Spleen (tissue), 11 donors: ENCODE measurements around the gene TNRC18. TPM values are rescaled to one million over a fixed set of nuclear protein-coding genes. Genes with fewer than 3 reads are reported as not detected.
A peak's percentile ranks its signal among the peaks of the same experiment; 100 is the strongest.

Experiments used
- DNase-seq: peaks from one replicate; pipeline ENCODE4 v3.0.0-alpha.2; 2020
- H3K27ac ChIP-seq, 8 donors: fragments of 200-600 bp; sonication (generic) in 7 of 8; 1 replicate in 4 of 8; 2 replicates in 4 of 8; pipeline versions ENCODE4 v1.5.0 to v1.8.0; 2016 to 2021; ENCODE audit warnings: inconsistent platforms in 4 of 8, mild to moderate bottlenecking in 4 of 8, moderate library complexity in 1 of 8
- H3K27me3 ChIP-seq, 7 donors: fragments of 200-600 bp; sonication (generic) in 6 of 7; replicated peaks in 1 of 7; 1 replicate in 4 of 7; 2 replicates in 3 of 7; pipeline versions ENCODE4 v1.5.0 to v1.8.0; 2016 to 2021; ENCODE audit warnings: inconsistent platforms in 3 of 7, mild to moderate bottlenecking in 1 of 7
- H3K36me3 ChIP-seq, 6 donors: fragments of 200-600 bp; sonication (generic) in 5 of 6; 1 replicate in 4 of 6; 2 replicates in 2 of 6; pipeline versions ENCODE4 v1.5.0 to v1.8.0; 2016 to 2021; ENCODE audit warnings: inconsistent platforms in 2 of 6
- H3K4me1 ChIP-seq, 6 donors: fragments of 200-600 bp; sonication (generic) in 5 of 6; 1 replicate in 3 of 6; 2 replicates in 3 of 6; pipeline versions ENCODE4 v1.5.0 to v1.8.0; 2016 to 2021; ENCODE audit warnings: inconsistent platforms in 3 of 6
- H3K4me3 ChIP-seq, 8 donors: fragments of 200-600 bp; sonication (generic) in 7 of 8; 1 replicate in 4 of 8; 2 replicates in 4 of 8; pipeline versions ENCODE4 v1.5.0 to v1.8.0; 2016 to 2021; ENCODE audit warnings: inconsistent platforms in 4 of 8, mild to moderate bottlenecking in 4 of 8, moderate library complexity in 2 of 8
- H3K9me3 ChIP-seq, 8 donors: fragments of 200-600 bp; sonication (generic) in 7 of 8; 1 replicate in 4 of 8; 2 replicates in 4 of 8; pipeline versions ENCODE4 v1.5.0 to v1.8.0; 2016 to 2021; ENCODE audit warnings: inconsistent platforms in 4 of 8
- POLR2A ChIP-seq, 3 donors: fragments of 450-650 bp; IDR thresholded peaks; one replicate each; pipeline ENCODE4 v1.5.1; 2017; ENCODE audit warnings: antibody characterized with exemption in 3 of 3, mild to moderate bottlenecking in 1 of 3
- POLR2AphosphoS5 ChIP-seq, 3 donors: sonication (generic); formaldehyde crosslinking; IDR thresholded peaks; one replicate each; pipeline ENCODE4 v1.5.1; 2017; ENCODE audit warnings: antibody characterized with exemption in 3 of 3
- WGBS, 5 donors: extraction: QIAGEN DNeasy Blood & Tissue Kit in 3 of 5; methylation state at CpG; one replicate each; pipeline versions ENCODE4 v1.1.5 to v1.1.7; 2013 to 2018; 5-methylcytosine and 5-hydroxymethylcytosine counted together
- intact Hi-C: fragments of 100-400 bp; cut with DNase I; formaldehyde crosslinking; loops from one replicate; pipeline ENCODE4 v1.15.0; 2023; ENCODE audit warnings: low total_unique reads
- polyA plus RNA-seq, 3 donors: library from polyadenylated mRNA; stranded (reverse); fragments of 200-250 nt; gene quantifications; one replicate each; pipeline ENCODE4 v1.2.1, GENCODE V29; 2013
- total RNA-seq, 7 donors: library from RNA; depleted of rRNA in 3 of 7; stranded (reverse); fragments of >200 nt in 3 of 7; fragmentation: NEBNext Ultra II Directional in 4 of 7; extraction: Animal tissue kit (Norgen Biotek cat#: 25700) in 4 of 7; gene quantifications; one replicate each; pipeline versions ENCODE4 v1.1.0 to v1.2.1, GENCODE V29; 2016 to 2021
- TF ChIP-seq, protein P1 (sequence below), 11 experiments: fragments of 200-600 bp in 7 of 11; fragments of 450-650 bp in 4 of 11; sonication (generic) in 4 of 11; IDR thresholded peaks in 8 of 11; conservative IDR thresholded peaks in 3 of 11; 1 replicate in 7 of 11; 2 replicates in 4 of 11; pipeline versions ENCODE4 v1.4.0 to v1.8.0; 2016 to 2021; ENCODE audit warnings: antibody characterized with exemption in 11 of 11, inconsistent platforms in 4 of 11, mild to moderate bottlenecking in 1 of 11
- donor health status: healthy with polysubstance abuse.
- donor health status: DM: no; HTN: no; CAD: no; lungs with moderate emphysema.
- donor health status: DM: no; HTN: no; CAD: no.
- donor health status: Bipolar disorder and iron deficiency.
- donor health status: healthy.
- donor health status: DM: no; HTN: no; CAD: no.
- donor health status: DM: yes; HTN: yes; CAD: no.

TNRC18 gene
- total and polyA plus RNA-seq, 10 donors: 3.4 to 124 (median 71.0) TPM

DNA sequence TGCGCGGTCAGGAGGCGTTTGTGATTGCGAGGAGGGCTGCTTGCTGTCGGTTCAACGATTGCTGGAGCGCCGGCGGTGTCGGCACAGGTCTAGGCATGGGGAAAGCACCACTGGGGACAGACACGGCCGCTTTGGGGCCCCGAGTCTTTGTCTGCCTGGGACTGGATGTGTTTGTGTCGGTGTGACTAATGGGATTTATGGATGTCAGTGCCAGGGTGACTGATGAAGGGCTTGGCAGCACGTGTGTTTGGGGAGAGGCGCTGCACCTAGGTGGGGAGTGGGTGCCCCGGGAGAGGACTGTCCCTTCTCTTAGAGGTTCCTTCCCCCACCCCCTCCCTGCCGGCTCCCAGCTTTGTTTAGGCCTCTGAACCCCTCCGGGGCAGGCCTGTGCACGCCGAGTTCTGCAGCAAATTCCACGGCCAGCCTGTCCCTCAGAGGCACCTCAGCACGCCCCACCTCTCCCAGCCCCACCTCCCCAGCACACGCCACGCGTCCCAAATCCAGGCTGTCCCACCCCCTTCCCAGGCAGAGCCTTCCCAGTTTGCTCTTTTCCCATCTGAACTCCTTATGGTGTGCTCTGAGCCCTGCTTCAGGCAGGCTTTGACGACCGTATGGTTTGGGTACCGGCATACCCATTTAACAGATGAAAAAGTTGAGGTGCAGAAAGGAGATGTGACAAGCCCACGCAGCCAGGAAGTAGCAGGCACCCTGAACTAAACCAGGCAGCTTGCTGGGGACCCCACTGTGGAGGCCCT is 6.4 kb upstream of the TNRC18 start:
- no peak for DNase-seq
- 18 to 27% (median 21%) methylated on average over 28 to 30 of the region's 30 CpGs for WGBS, 5 donors
- Histone ChIP-seq H3K4me1 (peaks cover 21 to 57% (median 46%) of the 10 kb centered on the region in 6 donors), H3K9me3 (peaks cover 0 to 7% (median 2%) of the 10 kb centered on the region in 8 donors), H3K36me3 (no peaks in the 10 kb centered on the region), H3K4me3 (peak overlapping the region in 7 of 8 donors; percentile 24 to 81 (median 68)), H3K27me3 (peaks cover 0 to 73% (median 44%) of the 10 kb centered on the region in 7 donors), H3K27ac (peak overlapping the region; percentile 48 to 100 (median 97))
- intact Hi-C loops: loop anchor here (10.0 kb wide), 1 partner anchor 45 kb away; no protein-coding TSS in a partner anchor
- TF ChIP-seq POLR2A (IDR thresholded peaks at IDR 0.05) (no peak), POLR2AphosphoS5 (IDR thresholded peaks at IDR 0.05) (no peak)
- TF ChIP-seq, protein P1, sequence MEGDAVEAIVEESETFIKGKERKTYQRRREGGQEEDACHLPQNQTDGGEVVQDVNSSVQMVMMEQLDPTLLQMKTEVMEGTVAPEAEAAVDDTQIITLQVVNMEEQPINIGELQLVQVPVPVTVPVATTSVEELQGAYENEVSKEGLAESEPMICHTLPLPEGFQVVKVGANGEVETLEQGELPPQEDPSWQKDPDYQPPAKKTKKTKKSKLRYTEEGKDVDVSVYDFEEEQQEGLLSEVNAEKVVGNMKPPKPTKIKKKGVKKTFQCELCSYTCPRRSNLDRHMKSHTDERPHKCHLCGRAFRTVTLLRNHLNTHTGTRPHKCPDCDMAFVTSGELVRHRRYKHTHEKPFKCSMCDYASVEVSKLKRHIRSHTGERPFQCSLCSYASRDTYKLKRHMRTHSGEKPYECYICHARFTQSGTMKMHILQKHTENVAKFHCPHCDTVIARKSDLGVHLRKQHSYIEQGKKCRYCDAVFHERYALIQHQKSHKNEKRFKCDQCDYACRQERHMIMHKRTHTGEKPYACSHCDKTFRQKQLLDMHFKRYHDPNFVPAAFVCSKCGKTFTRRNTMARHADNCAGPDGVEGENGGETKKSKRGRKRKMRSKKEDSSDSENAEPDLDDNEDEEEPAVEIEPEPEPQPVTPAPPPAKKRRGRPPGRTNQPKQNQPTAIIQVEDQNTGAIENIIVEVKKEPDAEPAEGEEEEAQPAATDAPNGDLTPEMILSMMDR (IDR thresholded peaks at IDR 0.05 in 8 of 11, conservative IDR thresholded peaks at IDR 0.05 in 3 of 11): no peak

DNA sequence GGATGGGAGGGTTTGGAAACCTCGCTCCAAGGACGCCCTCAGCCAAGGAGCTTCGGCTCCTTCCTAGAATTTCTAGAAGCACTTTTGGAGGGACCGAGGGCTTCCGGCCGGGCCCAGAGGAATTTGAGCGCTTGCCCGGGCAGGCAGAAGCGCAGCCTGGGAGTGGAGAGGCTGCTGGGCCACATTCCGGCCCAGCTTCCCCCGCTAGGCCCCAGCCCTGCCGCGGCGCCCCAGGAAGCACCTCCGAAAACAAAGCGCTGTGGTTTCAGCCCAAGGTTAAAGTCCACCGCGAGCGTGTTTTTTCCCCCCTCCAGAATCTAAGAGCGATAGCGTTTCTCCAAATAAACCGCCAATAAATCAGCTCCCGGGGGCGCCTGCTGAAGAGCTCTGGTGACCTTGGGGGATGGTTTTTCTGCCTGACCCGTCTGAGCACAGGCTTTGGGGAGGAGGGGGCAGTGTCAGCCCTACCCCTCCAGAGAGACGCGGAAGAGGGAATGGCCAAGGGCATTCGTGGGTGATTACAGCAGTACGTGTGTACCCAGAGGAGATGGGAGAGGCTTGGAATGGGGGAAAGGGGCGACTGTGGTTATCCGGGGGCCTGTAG is 5.7 kb upstream of the TNRC18 start:
- H3K27ac ChIP-seq: peak overlapping the region; percentile 48 to 100 (median 97)
- TF ChIP-seq POLR2AphosphoS5 (IDR thresholded peaks at IDR 0.05) (peak in 1 of 3 donors; percentile 49), POLR2A (IDR thresholded peaks at IDR 0.05) (no peak)
- H3K9me3 ChIP-seq: peaks cover 0 to 7% (median 2%) of the 10 kb centered on the region in 8 donors
- DNase-seq: peak; percentile 81
- no peaks in the 10 kb centered on the region for H3K36me3 ChIP-seq
- 1 to 2% (median 2%) methylated on average over 17 to 31 of the region's 31 CpGs for WGBS, 5 donors
- H3K4me3 ChIP-seq: peak overlapping the region in 7 of 8 donors; percentile 24 to 81 (median 68)
- intact Hi-C loops: no loop called here
- peaks cover 0 to 80% (median 47%) of the 10 kb centered on the region in 7 donors for H3K27me3 ChIP-seq
- H3K4me1 ChIP-seq: peaks cover 24 to 64% (median 53%) of the 10 kb centered on the region in 6 donors

DNA sequence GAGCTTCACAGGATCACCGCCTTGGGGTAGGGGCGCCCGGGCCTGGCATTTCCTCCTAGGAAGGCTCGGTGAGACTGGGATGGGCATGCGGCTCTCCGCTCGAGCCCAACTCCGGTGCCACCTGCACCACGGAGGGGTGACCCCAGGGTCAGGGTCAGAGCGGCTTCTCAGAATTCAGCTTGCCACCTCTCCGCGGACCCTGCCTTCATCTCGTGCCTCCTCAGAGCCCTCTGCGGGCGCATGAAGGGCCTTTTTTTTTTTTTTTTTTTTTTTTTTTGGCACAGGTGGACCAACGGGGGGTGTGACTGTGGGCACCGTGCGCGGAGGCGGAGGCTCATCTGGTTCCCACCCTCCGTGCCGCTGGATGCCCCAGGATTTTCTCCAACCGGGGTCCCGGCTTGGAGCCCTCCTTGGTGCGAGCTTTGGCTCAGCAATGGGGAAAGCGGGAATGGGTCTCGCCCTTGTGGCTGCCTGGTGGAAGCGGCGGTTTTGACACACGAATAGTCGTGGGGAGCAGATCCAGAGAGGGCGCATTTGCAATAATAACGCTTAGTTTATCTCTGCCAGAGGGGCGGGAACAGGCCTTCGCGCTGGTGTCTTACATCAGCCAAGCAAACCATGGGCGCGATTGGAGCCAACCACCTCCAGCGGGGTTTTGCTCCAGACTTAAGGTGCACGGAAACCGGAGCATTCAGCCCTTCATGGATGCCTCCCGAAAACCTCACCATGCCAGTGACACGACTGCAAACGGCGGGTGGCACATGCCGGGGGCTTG is 5.0 kb upstream of the TNRC18 start:
- 2 to 3% (median 2%) methylated on average over 30 to 46 of the region's 46 CpGs for WGBS, 5 donors
- Histone ChIP-seq H3K9me3 (peaks cover 0 to 7% (median 2%) of the 10 kb centered on the region in 8 donors), H3K4me1 (peaks cover 26 to 71% (median 58%) of the 10 kb centered on the region in 6 donors), H3K27me3 (peaks cover 0 to 87% (median 50%) of the 10 kb centered on the region in 7 donors), H3K36me3 (no peaks in the 10 kb centered on the region), H3K27ac (peak overlapping the region; percentile 35 to 100 (median 97)), H3K4me3 (peak overlapping the region; percentile 38 to 81 (median 66))
- peak in 1 of 3 donors; percentile 3 for TF ChIP-seq POLR2A (IDR thresholded peaks at IDR 0.05)
- TF ChIP-seq, protein P1 (IDR thresholded peaks at IDR 0.05 in 8 of 11, conservative IDR thresholded peaks at IDR 0.05 in 3 of 11): no peak
- intact Hi-C loops: no loop called here
- DNase-seq: peak; percentile 77

DNA sequence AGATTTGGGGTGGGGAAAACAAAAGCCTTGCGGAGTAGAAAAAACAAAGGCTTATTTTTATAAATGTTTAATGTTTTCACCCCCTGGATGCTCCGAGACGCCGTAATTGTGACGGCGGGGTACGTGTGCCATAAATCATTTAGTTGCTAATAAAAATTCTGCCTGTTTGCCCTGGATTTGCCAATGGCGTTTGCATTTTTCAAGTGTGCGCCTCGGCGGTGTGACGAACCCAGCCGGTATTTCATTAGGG is 2.5 kb upstream of the TNRC18 start:
- TF ChIP-seq POLR2A (IDR thresholded peaks at IDR 0.05) (no peak), POLR2AphosphoS5 (IDR thresholded peaks at IDR 0.05) (no peak)
- TF ChIP-seq, protein P1 (IDR thresholded peaks at IDR 0.05 in 8 of 11, conservative IDR thresholded peaks at IDR 0.05 in 3 of 11): no peak
- WGBS, 5 donors: 0 to 2% (median 0%) methylated on average over 12 to 13 of the region's 13 CpGs
- no peak for DNase-seq
- Histone ChIP-seq H3K27me3 (peaks cover 0 to 100% (median 73%) of the 10 kb centered on the region in 7 donors), H3K4me3 (peak overlapping the region; percentile 52 to 81 (median 68)), H3K36me3 (no peaks in the 10 kb centered on the region), H3K9me3 (no peaks in the 10 kb centered on the region), H3K27ac (peak overlapping the region; percentile 86 to 100 (median 97)), H3K4me1 (peaks cover 34 to 94% (median 81%) of the 10 kb centered on the region in 6 donors)
- intact Hi-C loops: no loop called here
